Memory B cell (primary cell): Measurements from ENCODE around the gene KIF25.

Experiments
- ATAC-seq: fragments of 150-1000 bp; cut with Tn5 transposase; 2 replicates; pipeline ENCODE4 v1.10.0; 2021; ENCODE audit warnings: low read depth, mild to moderate bottlenecking, moderate library complexity
- DNase-seq, 2 donors: peaks; one replicate each; pipeline ENCODE4 v3.0.0; 2022; ENCODE audit warnings: low spot score in 2 of 2
- H3K27ac Mint-ChIP-seq: one replicate; pipeline ENCODE4 v1.8.0; 2022; ENCODE audit warnings: mild to moderate bottlenecking, moderate library complexity, mixed read lengths
- H3K27me3 Mint-ChIP-seq: one replicate; pipeline ENCODE4 v1.8.0; 2022; ENCODE audit warnings: mixed read lengths
- H3K36me3 Mint-ChIP-seq: one replicate; pipeline ENCODE4 v1.8.0; 2022; ENCODE audit warnings: mild to moderate bottlenecking, mixed read lengths
- H3K4me1 Mint-ChIP-seq: one replicate; pipeline ENCODE4 v1.8.0; 2022; ENCODE audit warnings: mixed read lengths
- H3K4me3 Mint-ChIP-seq: one replicate; pipeline ENCODE4 v1.8.0; 2022; ENCODE audit warnings: mild to moderate bottlenecking, moderate library complexity, mixed read lengths
- H3K9me3 Mint-ChIP-seq: one replicate; pipeline ENCODE4 v1.8.0; 2022; ENCODE audit warnings: mixed read lengths

KIF25 gene

DNA sequence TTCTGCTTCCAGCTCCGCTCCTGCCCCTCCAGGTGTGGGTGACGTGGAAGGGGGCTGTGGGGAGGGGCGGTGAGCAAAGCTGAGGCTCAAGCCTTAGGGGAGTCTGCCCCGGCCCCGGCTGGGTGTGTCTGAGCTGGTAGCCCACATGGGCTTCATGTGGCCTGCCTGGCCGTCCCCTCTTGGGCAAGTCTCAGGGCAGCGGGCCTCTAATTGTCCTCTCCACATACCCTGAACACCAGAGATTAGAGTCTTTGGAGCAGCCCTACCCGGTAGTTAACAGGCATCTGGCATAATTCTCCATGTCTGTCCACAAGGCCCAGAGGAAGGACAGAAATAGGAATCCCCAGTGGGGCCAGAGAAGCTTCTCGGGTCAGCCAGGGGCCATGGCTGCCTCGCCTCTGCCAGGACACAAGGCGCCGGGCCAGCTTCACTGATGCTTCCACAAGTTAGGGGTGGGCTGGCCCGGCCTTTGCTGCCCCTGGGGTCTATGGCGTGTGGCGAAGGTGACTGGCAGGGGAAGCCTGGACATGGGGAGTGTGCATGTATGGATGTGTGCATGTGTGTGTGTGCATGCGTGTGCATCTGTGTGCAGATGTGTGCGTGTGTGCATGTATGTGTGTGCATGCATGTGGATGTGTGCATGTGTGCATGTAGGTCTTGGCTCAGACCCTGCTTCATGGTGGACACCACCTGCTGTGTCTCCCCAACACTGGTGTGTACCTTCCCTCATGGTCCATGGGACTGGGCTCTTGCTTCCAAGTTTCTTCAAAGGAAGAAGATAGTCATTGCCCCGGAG, 57.5 kb downstream of the KIF25 start:
- DNase-seq (no peak), ATAC-seq (no peak)
- Mint-ChIP-seq H3K27me3 (peaks cover 2% of the 10 kb centered on the region), H3K9me3 (no peaks in the 10 kb centered on the region), H3K36me3 (no peaks in the 10 kb centered on the region), H3K27ac (no peak overlapping the region), H3K4me1 (no peaks in the 10 kb centered on the region), H3K4me3 (no peak overlapping the region)

DNA sequence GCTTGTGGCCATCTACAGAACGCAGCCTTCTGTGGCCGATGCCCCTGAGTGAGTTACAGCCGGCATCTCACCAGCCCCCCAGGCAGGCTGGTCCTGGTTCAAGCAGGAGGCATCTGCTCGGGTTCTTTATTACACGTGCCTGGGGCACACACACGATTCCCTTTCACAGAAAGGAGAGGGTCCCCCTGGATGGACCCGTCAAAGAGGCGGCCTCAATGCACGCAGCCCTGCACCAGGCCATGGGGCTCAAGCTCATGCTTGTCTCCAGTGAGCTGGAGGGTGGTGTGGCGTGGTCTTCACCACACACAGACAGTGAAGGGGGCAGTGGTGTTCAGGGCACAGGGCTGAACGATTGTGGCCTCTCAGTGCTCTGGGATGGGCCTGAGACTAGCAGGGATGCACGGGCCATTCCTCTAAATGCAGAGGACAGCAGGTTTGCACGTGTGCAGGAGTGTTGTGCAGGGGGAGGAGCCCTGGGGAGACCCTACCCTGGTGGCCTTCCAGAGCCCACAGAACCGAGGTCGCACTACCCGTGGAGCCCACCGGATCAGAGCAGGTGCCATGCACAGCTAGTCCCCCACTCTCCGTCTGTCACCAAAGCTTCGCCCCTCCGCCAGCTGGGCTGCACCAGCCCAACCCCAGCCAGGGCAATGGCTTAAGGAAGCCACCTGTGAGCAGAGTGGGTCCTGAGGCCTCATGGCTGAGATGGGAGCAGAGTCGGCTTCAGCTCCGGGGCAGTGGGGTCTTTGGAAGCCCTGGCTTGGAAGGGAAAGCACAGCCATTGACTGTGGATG, 58.4 kb downstream of the KIF25 start:
- H3K36me3 Mint-ChIP-seq = no peaks in the 10 kb centered on the region
- H3K4me3 Mint-ChIP-seq = no peak overlapping the region
- H3K9me3 Mint-ChIP-seq = no peaks in the 10 kb centered on the region
- DNase-seq (no peak), ATAC-seq (no peak)
- no peak overlapping the region for H3K27ac Mint-ChIP-seq
- H3K4me1 Mint-ChIP-seq = no peaks in the 10 kb centered on the region
- peaks cover 2% of the 10 kb centered on the region for H3K27me3 Mint-ChIP-seq

DNA sequence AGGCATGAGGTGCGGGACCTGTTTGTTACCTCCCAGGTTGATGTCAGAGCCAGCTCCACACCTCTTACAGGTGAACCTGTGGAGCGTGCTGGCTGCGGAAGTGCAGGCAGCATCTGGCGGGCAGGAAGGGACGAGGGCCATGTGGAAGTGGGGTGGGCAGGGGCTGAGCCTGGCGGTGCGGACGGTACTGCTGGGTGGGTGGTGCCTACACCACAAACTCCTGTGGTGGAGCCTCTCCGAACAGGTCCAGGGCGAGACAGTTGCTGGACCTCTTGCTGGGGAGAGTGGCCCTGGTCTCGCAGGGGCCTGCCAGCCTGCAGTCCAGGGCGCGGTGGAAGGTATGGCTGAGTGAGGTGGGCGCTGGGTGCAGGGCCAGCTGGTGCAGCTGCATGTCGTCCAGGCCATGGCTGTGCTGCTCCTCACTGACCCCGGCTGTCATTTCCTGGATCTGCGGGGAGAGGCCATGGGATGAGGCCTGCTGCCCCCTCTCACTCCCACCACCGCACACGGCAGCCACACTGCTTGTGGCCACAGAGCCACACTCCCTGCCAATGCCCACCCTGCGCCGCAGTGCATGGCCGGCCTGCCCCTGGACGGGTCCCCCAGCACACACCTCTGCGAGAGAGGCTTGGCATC, 59.5 kb downstream of the KIF25 start:
- Mint-ChIP-seq H3K4me1 (no peaks in the 10 kb centered on the region), H3K27me3 (peaks cover 4% of the 10 kb centered on the region), H3K27ac (no peak overlapping the region), H3K36me3 (no peaks in the 10 kb centered on the region), H3K4me3 (no peak overlapping the region), H3K9me3 (no peaks in the 10 kb centered on the region)
- no peak for DNase-seq
- ATAC-seq = no peak

DNA sequence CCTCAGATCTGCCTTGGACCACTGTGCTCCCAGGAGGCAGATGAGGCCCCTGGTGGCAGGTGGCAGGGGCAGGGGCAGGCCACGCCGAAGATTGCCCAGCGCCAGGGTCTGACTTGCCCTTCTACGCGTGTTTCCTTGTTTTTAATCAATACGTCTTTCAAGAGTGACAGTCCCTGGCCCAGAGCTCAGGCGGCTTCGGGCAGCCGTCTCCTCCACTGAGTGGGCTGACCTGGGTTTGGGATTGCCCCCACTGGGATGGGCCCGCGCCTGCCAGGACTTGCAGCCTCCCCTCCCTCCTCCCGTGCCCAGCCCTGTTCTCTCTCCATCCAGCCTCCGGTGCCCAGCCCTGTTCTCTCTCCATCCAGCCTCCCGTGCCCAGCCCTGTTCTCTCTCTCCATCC, 60.4 kb downstream of the KIF25 start:
- Mint-ChIP-seq H3K4me1 (no peaks in the 10 kb centered on the region), H3K4me3 (no peak overlapping the region), H3K36me3 (no peaks in the 10 kb centered on the region), H3K27me3 (peaks cover 4% of the 10 kb centered on the region), H3K9me3 (no peaks in the 10 kb centered on the region), H3K27ac (no peak overlapping the region)
- ATAC-seq (no peak), DNase-seq (no peak)

DNA sequence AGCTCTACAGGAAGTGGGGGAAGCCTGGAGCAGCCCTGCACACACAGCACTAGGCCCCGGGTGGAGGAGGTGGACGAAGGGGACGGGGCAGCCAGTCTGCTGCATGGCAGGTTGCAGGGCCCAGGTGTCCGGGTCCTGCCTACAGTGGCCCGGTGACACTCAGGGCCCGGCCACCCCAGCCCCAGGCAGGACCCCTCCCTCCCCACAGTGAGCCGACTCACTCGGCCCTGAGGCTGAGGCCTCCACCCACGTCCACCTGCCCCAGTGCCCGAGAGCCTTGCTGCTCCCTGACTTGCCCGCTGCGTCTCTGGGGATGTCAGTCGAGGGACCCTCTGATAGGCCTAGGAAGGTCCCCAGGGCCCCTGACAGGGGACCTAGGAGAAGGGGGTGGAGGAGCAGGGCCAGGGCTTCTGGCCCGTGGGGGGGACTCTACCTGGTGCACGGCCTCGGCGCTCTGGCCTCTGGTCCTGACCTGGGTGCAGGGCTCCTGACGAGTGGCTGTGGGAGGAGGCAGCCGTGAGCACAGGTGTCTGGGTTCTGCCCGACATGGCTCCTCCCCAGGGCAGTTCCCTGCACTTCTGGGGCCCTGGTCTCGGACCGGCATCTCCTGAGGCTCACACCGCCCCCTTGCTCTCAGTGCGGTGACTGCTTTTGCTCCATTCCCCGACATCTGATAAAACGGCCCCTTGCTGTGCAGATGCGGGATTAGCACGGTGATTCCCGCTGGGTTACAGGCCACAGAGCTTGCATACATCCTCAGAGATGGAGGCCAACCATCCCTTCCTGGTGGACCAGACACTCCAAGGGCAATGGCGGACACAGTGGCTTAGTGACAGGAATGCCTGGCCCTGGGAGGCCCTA, 61.5 kb downstream of the KIF25 start:
- DNase-seq (no peak), ATAC-seq (no peak)
- Mint-ChIP-seq H3K4me1 (no peaks in the 10 kb centered on the region), H3K36me3 (no peaks in the 10 kb centered on the region), H3K9me3 (no peaks in the 10 kb centered on the region), H3K27ac (no peak overlapping the region), H3K4me3 (no peak overlapping the region), H3K27me3 (peaks cover 4% of the 10 kb centered on the region)

DNA sequence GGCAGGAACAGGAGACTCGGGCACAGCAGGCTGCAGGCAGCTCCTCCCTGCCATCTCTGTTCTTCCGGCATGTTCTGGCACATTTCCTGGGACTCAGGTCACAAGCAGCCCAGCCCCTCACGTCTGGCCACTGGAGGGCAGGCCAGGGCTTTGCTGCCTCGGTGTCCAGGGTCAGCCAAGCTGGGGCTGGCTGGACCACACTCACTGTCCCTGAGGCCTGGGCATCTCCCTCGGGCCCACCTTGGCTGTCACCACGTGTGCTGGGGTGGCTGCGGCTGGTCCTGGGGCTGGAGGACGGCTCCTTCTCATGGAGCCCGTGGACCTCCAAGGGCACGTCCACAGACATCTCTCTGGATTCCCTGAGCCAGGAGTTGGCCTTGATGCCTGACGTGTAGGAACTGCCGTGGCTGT, 63.1 kb downstream of the KIF25 start:
- Mint-ChIP-seq H3K36me3 (no peaks in the 10 kb centered on the region), H3K9me3 (no peaks in the 10 kb centered on the region), H3K4me1 (no peaks in the 10 kb centered on the region), H3K27ac (no peak overlapping the region), H3K27me3 (peaks cover 4% of the 10 kb centered on the region), H3K4me3 (no peak overlapping the region)
- ATAC-seq (no peak), DNase-seq (no peak)

DNA sequence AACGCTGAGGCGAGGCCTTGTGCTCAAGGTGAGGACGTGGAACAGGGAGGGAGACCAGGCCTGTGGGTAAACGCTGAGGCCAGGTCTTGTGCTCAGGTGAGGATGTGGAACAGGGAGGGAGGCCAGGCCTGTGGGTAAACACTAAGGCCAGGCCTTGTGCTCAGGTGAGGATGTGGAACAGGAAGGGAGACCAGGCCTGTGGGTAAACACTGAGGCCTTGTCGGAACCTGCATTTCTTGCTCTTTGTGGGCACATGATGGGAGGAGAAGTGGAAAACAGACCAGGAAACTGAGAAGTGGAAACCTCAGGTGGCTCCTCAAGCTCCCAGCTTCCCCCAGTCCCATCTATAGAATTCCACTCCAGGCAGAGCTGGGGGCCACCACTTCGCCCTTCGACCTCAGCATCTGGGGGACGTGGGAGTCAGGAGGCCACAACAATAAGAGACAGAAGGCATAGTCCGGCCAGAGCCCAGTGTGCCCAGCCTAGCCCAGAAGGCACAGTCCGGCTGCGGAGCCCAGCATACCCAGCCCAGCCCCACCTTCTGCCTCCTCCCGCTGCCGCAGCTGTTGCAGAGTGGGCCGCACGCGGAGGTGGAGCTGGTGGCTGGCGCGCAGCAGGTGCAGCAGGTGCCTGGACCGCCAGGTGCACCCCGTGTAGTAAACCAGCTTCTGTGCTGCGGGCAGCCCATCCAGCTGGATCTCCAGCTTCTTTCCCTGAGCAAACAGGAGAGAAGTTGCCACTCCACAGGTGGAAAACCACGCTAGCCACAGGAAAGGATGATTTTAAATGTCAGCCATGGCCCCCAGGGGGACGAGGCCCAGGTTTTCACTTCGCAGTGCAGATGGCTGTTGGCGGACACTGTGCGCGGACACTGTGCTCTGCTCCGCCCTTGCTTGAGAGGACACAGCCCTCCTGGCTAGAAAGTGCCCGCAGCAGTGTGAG, 64.1 kb downstream of the KIF25 start:
- DNase-seq (no peak), ATAC-seq (no peak)
- Mint-ChIP-seq H3K36me3 (no peaks in the 10 kb centered on the region), H3K9me3 (peaks cover 1% of the 10 kb centered on the region), H3K27ac (no peak overlapping the region), H3K4me1 (no peaks in the 10 kb centered on the region), H3K4me3 (no peak overlapping the region), H3K27me3 (peaks cover 4% of the 10 kb centered on the region)

DNA sequence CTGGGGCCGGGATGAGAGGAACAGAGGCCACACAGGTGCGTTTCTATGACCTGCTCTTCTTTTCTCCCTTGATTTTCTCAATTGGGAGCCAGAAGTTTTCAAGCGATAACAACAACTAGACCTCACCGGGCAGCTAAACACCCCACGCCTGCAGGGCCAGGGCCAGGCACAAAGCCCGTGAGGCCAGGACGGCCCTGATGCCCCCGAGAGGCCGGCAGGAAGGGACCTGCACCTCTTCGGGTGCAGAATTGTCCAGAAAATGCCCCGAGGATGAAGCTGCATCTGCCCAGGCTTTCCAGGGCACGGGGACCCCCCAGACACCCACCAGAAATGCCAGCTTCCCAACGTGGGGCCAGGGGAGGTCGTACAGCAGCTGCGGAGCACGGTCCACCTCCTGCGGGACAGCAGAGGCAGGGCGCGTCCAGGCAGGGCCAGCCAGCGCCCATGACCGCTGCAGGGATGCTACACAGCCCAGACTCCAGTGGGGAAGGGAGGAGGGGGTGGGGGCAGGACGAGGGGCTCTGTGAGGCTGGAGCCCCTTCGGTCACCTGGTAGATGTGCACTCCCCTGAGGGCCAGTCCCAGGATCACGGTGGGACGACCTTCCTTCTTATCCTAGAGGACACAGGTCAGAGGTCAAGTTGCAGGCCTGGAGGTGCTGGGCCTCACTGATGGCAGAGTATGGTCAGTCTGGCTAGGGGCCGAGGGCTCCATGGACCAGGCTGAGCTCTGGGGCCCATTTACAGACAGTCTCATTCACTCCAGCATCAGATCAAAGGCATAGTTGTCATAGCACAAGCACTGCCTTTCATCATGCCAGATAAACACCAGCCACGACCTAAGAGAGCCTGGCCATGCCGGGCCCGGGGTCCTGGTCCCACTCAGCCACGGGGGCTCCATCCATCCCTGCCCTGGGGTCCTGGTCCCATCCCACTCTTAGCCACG, 65.1 kb downstream of the KIF25 start:
- no peak overlapping the region for H3K4me3 Mint-ChIP-seq
- H3K9me3 Mint-ChIP-seq = peaks cover 1% of the 10 kb centered on the region
- no peak for DNase-seq
- no peaks in the 10 kb centered on the region for H3K4me1 Mint-ChIP-seq
- peaks cover 6% of the 10 kb centered on the region for H3K27me3 Mint-ChIP-seq
- H3K27ac Mint-ChIP-seq = no peak overlapping the region
- H3K36me3 Mint-ChIP-seq = no peaks in the 10 kb centered on the region
- ATAC-seq = no peak

DNA sequence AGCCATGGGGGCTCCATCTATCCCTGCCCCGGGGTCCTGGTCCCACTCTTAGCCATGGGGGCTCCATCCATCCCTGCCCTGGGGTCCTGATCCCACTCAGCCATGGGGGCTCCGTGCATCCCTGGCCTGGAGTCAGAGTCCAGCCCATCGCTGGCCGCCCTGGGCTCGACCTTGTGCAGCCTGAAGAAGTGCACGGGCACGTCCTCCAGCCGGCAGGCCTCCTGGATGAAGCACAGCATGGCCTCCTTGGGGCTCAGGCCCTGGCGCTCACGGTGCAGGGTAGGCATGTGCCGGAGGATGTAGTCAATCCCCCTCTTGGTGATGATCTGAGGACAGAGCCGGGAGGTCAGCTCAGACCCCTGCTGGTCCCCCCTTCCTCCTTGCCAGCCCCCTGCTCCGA, 66.0 kb downstream of the KIF25 start:
- no peak for DNase-seq
- peaks cover 1% of the 10 kb centered on the region for H3K9me3 Mint-ChIP-seq
- peaks cover 4% of the 10 kb centered on the region for H3K27me3 Mint-ChIP-seq
- no peak overlapping the region for H3K4me3 Mint-ChIP-seq
- no peak overlapping the region for H3K27ac Mint-ChIP-seq
- H3K4me1 Mint-ChIP-seq = no peaks in the 10 kb centered on the region
- no peak for ATAC-seq
- no peaks in the 10 kb centered on the region for H3K36me3 Mint-ChIP-seq

DNA sequence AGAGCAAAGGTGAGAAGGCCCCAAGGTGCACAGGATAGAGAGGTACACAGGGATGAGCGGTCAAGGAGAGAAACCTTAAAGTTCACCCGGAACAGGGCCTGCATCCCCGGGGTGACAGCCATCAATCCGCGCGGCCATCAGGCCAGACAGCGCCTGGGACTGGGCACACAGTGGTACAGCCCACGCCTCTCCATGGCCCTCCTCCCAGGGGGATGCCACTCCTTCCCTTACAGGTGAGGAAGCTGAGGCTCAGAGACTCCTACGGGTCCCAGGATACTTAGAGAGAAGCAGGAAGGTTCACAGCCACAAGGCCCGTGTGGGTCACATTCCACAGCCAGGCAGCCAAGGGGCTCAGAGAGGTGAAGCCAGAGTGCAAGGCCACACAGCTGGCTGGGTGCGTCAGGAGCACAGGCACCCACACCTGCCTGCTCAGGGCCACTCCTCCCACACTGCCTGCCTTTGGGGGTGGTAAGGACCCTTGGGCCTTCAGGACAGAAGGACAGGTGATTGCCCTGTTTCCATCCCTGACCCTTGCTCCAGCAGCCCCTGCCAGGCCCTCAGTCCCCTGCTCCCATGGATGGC, 66.8 kb downstream of the KIF25 start:
- Mint-ChIP-seq H3K9me3 (peaks cover 1% of the 10 kb centered on the region), H3K27ac (no peak overlapping the region), H3K4me1 (no peaks in the 10 kb centered on the region), H3K36me3 (no peaks in the 10 kb centered on the region), H3K27me3 (peaks cover 4% of the 10 kb centered on the region), H3K4me3 (no peak overlapping the region)
- DNase-seq (no peak), ATAC-seq (no peak)

DNA sequence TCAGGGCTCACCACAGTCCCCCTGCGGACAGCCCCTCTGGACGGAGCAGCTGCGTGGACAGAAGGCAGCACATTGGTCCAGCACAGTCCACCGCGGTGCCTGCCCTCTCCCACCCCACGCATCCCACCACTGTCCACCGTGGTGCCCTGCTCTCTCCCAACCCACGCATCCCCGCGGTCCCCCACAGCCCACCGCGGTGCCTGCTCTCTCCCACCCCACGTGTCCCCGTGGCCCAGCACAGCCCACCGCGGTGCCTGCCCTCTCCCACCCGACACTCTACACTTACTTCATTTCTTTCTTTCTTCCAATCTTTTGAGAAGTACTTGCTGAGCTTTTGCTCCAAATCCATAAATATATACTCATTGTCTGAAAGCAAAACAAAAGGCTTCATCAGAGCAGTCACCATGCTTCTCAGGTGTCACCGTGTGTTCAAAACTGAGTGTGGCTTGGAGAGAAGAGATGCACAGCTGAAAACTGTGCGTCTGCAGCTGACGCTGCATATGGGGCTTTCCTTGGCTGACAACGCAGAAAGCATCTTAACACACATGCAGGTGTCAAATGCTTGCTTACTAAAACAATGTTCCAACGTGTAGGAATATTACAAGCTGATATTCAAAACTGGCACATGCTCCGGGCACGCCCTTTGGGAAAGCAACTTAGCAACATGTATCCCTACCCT, 69.7 kb downstream of the KIF25 start:
- no peak for DNase-seq
- Mint-ChIP-seq H3K27me3 (peaks cover 4% of the 10 kb centered on the region), H3K4me1 (no peaks in the 10 kb centered on the region), H3K27ac (no peak overlapping the region), H3K9me3 (peaks cover 1% of the 10 kb centered on the region), H3K36me3 (no peaks in the 10 kb centered on the region), H3K4me3 (no peak overlapping the region)
- no peak for ATAC-seq
